Measurements from ENCODE around the gene GAPVD1.
"Not testable (repeated sequence)": the region's sequence is repeated elsewhere in the genome, so short reads cannot be mapped to it uniquely, and the experiment has no call there.

Gene GAPVD1

DNA sequence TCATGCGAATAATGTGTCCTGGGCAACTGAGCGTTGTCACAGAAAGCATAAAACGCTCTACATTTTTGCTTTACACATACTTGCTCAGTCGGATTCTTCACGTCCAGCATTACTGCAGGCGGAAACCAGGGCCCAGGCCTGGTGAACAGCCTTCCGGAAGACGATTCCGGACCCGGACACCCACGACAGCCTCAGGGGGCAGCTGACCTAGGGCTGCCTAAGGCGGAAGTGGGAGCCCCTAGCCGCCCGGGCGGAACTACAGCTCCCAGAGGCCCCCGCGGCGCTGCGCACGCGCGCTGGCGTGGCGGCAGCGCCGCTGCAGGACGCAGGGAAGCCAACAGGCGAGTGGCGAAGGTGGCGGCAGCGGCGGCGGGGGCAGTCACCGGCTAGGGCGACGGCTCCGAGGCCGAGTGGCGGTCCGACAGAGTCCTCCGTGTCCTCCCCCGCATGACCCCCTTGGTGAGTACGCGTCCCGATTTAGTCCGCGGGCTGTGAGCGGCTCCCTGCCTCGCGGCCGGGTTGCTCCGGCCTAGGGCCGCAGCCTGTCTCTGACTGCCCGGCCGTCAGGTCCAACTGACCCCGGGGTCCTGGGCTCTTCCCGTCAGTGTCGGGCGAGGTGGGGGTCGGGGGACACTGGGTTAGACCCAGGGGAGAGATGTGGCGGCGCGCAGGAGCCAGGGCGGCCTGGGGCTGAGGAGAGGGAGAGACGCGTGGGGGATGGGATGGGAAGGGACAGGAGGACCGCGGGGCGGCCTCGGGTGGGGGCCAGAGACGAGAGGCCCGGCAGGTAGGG lies at the start of gene GAPVD1:
TSS of gene GAPVD1 (plus strand) at position 326 of the 793 bp plus-strand sequence. CDS start 37,096 bp downstream, outside the sequence.
- peak; percentile 94 for DNase-seq

DNA sequence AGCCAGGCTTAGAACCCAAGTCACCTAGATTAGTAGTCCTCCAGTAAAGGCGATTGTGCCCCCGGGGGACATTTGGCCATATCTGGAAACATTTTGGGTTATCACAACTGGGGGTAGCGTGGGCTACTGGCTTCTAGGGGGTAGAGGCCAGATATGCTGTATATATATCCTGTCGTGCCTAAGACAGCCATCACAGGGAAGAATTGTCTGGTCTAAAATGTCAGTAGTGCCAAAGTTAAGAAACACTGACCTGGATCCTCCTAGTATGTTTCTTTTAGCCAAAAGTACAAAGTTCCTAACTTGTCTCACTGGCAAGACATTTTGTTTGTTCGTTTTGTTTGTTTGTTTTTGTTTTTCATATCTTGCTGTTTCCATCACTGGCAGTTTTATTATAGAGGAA lies 47.4 kb upstream of the GAPVD1 start:
- DNase-seq = no peak

GRCh38 chr9:125218621-125219020 lies 43.0 kb upstream of the GAPVD1 start:
- DNase-seq = no peak

DNA sequence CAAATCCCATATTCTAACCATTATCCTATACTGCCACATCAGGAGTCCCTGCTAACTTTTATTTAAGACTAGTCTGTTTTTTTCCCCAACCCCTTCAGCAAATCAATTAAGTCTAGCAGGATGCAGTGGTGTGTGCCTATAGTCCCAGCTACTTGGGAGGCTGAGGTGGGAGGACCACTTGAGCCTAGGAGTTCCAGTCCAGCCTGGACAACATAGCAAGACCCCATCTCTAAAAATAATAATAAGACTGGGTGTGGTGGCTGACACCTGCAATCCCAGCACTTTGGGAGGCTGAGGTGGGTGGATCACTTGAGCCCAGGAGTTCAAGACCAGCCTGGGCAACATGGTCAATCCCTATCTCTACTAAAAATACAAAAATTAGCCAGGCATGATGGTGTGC lies 36.8 kb upstream of the GAPVD1 start:
- not testable (repeated sequence) for DNase-seq

DNA sequence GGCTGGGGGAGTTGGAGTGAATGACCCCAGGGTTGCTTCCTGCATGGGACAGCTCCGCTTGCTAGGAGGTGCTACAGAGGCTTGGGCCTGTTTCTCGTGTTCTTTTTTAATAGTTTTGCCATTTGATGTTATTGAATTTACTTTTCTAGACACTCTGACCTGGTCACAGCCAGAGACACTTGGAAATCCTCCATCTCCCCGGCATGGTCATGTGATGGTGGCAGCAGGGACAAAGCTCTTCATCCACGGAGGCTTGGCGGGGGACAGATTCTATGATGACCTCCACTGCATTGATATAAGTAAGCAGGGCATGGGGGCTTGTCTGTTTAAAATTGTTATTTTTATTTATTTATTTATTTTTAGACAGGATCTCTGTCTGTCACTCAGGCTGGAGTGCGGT lies 33.9 kb upstream of the GAPVD1 start:
- no peak for DNase-seq

DNA sequence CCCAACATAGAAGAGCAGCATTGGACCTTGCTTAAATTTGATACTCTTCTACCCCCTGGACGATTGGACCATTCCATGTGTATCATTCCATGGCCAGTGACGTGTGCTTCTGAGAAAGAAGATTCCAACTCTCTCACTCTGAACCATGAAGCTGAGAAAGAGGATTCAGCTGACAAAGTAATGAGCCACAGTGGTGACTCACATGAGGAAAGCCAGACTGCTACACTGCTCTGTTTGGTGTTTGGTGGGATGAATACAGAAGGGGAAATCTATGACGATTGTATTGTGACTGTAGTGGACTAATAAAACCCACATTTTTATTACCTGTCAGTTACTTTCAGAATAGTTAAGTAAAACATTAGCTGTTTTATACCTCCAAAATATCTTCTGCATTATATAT lies 27.9 kb upstream of the GAPVD1 start:
- peak; percentile 97 for DNase-seq

DNA sequence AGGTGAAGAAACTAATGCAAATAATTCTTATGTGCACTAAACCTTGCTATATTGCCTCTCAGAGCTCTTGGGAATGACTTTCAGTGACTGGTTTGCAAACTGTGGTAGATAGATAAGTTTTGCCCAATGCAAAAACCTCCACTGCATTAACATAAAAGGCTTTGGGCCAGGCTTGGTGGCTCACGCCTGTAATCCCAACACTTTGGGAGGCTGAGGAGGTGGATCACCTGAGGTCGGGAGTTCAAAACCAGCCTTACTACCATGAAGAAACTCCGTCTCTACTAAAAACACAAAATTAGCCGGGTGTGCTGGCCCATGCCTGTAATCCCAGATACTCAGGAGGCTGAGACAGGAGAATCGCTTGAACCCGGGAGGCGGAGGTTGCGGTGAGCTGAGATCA lies 27.5 kb upstream of the GAPVD1 start:
- DNase-seq = not testable (repeated sequence)

GRCh38 chr9:125235804-125236519 lies 25.7 kb upstream of the GAPVD1 start:
- no peak for DNase-seq

DNA sequence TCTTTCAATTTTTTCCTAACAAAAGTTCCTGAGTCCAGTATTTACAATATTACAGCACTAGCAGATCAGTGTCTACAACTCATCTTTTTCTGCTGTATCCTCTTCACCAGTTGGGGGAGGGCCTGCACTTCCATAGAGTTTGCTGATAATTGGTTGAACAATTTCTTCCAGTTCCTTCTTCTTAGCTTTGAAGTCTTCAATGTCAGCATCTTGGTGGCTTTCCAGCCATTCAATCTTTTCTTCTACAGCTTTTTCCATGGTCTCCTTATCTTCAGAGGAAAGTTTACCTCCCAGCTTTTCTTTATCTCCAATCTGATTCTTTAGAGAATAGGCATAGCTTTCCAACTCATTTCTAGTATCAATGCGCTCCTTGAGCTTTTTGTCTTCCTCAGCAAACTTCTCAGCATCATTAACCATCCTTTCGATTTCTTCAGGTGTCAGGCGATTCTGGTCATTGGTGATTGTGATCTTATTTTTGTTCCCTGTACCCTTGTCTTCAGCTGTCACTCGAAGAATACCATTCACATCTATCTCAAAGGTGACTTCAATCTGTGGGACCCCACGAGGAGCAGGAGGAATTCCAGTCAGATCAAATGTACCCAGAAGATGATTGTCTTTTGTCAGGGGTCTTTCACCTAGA lies 25.0 kb upstream of the GAPVD1 start:
- DNase-seq = not testable (repeated sequence)

- no peak for DNase-seq
Measured at GRCh38 chr9:125238127-125238914, 23.3 kb upstream of the GAPVD1 start.

DNA sequence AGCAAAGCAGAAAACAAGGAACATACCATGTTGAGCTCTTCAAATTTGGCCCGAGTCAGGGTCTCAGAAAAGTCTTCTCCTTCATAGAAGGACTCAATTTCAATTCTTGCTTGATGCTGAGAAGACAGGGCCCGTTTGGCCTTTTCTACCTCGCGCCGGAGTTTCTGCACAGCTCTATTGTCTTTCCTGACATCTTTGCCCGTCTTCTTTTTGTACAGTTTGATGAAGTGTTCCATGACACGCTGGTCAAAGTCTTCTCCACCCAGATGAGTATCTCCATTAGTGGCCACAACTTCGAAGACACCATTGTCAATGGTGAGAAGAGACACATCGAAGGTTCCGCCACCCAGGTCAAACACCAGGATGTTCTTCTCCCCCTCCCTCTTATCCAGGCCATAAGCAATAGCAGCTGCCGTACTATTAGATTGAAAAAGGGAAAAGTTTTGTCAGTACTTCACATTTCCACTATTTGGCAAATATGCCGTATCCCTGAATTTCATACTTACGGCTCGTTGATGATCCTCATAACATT lies 22.6 kb upstream of the GAPVD1 start:
- DNase-seq = no peak

DNA sequence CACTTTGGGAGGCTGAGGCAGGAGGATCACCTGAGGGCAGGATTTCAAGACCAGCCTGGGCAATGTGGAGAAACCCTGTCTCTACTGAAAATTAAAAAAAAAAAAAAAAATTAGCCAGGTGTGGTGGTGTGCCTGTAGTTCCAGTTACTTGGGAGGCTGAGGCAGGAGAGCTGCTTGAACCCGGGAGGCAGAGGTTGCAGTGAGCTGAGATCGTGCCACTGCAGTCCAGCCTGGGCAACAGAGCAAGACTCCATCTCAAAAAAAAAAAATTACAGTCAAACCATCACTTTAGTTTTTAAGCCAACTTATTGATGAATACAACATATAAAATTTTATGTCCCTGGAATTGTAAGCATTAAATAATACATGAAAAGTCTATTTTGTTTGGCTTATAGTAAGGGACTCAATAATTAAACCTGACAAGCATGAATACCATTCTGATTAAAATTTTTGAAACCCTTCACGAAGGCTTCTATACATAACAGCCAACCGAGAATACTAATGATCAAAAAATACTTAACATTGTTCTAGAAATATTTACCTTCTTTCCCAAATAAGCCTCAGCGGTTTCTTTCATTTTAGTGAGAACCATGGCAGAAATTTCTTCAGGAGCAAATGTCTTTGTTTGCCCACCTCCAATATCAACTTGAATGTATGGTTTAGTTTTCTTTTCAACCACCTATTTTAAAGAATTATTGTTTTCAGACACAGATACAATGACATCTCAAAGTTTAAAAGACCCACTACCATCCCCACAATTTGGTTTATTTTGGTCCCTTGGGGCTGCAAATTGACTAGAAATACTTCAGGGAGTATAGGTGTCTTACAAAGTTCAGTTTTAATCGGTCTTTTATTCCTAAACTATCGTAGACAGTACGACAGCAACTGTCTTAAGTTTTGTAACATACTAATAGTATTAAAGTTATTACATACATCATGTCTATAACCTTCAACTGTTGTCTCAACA lies 21.7 kb upstream of the GAPVD1 start:
- DNase-seq = no peak

- DNase-seq = peak; percentile 34
Measured at GRCh38 chr9:125240649-125240999, 21.0 kb upstream of the GAPVD1 start.

- peak; percentile 100 for DNase-seq
Measured at GRCh38 chr9:125241000-125241862, 20.4 kb upstream of the GAPVD1 start, which contains the start of gene HSPA5. TSS of gene HSPA5 (minus strand) at chr9:125241343. CDS start at chr9:125241126, 217 bp downstream.

GRCh38 chr9:125241863-125242739 lies 19.5 kb upstream of the GAPVD1 start:
- no peak for DNase-seq

DNA sequence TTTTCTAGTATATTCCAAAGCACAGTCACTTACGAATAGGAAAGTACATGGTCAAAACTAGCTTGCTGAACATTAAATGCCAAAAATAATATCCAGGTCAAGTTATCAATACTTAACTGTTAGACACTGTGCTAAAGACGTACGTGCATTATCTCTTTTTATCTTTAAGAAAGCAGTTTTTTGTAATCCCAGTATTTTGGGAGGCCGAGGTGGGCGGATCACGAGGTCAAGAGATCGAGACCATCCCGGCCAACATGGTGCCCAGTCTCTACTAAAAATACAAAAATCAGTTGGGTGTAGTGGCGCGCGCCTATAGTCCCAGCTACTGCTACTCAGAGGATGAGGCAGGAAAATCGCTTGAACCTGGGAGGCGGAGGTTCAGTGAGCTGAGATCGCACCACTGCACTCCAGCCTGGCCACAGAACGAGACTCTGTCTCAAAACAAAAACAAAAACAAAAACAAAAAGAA lies 17.8 kb upstream of the GAPVD1 start:
- DNase-seq = no peak

DNA sequence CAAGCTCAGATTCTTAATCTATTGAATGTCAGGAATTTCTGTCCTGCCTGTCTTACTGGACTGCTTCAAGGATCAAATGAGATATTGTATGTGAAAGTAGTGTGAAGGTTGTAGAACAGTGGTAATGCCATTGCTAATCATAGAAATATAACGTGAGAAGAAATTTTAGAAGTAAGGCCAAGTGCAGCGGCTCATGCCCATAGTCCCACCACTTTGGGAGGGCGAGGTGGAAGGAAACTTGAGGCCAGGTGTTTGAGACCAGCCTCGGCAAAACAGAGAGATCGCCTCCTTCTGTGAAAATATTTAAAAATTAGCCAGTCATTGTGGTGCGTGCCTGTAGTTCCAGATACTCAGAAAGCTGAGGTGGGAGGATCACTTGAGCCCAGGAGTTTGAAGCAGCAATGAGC lies 15.4 kb upstream of the GAPVD1 start:
- DNase-seq = no peak

DNA sequence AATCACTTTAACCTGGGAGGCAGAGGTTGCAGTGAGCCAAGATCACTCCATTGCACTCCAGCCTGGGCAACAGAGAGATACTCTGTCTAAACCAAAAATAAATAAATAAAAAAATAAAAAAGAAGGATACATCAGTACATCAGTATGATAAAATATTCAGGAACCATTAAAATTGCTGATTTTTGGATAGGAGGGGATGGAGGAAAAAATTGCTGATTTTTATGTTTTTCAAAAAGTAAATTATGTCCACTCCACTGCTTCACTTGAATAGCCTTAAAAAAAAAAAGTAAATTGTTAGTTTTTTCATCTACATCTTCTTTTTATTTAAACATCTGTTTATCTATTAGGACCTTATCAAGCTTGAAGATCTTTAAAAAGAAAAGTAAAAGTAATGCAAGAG lies 7.4 kb upstream of the GAPVD1 start:
- no peak for DNase-seq

DNA sequence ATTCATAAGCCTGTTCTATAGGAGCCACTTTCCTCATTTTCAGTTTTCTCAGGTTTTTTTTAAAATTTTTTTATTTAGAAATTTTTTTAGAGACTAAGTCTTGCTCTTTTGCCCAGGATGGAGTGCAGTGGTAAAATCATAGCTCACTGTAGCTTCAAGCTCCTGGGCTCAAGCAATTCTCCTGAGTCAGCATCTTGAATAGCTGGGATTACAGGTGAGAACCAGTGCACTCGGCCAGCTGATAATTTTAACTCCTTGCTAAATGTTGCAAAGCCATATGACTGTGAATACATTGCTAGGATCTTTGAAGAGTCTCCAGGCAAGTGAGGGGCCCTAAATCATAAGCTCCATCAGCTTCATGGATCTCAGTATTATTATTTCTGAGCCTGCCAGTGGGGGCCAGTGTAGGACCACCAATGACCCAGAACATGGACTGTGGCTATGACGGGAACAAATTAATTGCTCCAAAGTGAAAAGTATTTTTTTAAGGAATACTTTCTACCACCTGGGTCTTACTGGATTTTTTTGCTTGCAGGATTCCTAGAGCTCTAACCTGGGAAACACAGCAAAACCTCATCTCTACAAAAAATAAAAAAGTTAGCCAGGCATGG lies 5.7 kb upstream of the GAPVD1 start:
- DNase-seq = no peak

Measured in EL (cell line).